HG03103 (cell line): ENCODE measurements around the gene FLT3.
"Not testable (repeated sequence)": the region's sequence is repeated elsewhere in the genome, so short reads cannot be mapped to it uniquely, and the experiment has no call there.

ENCODE experiments used
- ATAC-seq: cut with Tn5 transposase; IDR thresholded peaks from one replicate; pipeline ENCODE4 v1.9.1; 2021; ENCODE audit warnings: low read depth; ENCODE audit not compliant: unreplicated experiment

FLT3 gene

DNA sequence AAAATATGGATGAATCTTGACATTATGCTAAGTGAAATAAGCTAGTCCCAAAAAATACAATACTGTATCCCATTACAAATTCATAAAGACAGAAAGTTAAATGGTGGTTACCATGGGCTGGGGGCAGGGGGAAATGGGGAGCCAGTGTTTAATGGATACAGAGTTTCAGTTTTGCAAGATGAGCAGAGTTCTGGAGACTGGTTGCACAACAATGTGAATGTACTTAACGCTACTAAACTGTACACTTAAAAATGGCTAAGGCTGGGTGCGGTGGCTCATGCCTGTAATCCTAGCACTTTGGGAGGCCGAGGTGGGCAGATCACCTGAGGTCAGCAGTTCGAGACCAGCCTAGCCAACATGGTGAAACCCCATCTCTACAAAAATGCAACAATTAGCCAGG is 1.5 kb upstream of the FLT3 start:
- not testable (repeated sequence) for ATAC-seq

DNA sequence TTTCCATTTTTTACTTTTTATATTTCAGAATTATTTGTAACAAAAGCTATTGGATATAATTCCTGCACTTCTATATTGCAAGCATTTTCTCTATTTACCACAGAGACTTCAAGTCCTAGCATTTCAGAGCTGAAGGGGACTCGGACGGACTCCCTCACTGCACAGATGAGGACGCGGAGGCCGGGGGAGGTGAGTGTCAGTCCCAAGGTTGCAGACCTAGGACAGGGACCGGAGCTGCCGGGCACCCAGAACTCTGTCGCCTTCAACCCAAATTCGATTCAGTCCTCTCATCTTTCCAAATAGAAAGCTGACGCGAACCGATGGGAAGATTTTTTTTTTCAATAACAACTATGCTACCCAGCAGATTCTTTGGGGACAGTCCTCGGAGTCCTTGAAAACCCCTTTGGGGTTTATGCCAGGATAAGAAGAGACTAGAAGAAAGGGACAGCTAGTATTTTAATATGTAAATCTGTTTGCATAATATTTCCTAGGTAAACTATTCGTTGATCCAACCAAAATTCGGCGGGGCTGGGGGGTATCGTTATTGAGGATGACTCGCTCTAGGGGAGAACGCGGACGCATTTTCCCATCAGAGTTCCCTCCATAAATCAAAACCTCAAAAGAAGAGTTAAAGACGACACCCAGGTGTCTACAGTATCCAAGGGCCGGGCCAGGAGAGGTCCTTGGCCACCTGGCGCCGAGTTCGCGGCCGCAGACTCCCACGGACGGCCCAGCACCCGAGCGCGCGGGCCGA is 803 bp downstream of the FLT3 start:
- peak; percentile 22 for ATAC-seq

DNA sequence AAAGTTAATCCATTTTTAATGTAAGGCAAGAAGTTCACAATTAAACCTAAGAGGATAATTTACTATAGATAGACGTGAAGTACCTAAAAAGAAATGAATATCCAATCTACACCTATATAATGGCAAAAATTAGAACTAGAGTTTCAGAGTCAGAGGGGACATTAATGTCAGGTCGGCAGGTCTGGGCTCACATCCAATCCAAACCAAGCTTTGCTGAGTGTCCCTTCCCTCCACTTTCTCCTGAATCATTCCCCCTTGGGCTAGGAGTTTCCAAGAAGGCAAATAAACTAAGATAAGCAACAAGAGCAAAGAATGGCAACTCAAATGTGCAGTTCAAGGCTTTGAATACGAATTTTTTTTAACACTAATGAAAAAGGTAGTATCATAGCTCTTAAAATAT is 2.9 kb downstream of the FLT3 start:
- ATAC-seq = no peak

DNA sequence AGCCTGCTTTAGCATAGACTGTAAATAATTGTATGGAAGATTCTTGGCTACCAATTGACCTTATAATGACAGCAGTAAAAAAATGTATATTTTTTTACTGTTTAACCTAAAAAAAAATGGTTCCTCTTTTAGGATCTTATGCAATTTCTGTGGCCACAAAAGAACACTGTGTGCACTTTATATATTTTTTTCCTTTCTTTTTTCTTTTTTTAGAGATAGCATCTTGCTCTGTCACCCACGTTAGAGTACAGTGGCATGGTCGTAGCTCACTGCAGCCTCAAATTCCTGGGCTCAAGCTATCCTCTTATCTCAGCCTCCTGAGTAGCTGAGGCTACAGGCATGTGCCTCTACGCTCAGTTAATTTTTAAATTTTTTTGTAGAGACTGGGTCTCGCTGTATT is 6.1 kb downstream of the FLT3 start:
- ATAC-seq = no peak

DNA sequence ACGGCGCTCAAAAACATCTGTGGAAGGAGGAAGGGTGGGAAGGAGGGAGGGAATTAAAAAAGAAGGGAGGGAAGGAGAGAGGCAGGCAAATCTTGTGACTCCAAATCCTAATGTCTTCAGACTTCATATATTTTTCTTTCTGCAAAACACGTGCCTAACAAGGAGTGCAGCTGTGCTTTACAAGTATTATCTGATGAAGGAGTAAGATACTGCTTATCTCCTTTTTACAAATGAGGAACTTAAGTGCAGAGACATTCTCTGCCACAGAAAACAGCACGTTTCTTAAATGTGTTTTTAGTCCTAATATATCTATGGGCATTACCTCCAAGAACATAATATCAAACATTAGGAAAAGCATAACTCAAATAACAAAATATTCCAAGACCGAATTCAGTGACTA is 6.5 kb downstream of the FLT3 start:
- ATAC-seq = no peak

DNA sequence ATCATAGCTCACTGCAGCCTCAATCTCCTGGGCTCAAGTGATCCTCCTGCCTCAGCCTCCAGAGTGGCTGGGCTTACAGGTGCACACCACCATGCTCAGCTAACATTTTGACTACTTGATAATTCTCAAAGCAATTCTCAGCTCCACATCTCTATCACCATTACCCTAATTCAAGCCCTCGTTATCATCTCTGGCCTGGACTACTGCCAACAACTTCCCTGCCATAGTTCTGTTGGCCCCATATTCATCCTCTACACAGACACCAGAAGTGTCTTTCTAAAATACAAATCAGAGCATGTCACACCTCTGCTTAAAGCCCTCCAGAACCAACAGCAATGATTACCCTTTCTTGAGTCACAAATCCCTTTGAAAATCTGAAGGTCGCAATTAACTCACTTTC is 7.9 kb downstream of the FLT3 start:
- no peak for ATAC-seq

DNA sequence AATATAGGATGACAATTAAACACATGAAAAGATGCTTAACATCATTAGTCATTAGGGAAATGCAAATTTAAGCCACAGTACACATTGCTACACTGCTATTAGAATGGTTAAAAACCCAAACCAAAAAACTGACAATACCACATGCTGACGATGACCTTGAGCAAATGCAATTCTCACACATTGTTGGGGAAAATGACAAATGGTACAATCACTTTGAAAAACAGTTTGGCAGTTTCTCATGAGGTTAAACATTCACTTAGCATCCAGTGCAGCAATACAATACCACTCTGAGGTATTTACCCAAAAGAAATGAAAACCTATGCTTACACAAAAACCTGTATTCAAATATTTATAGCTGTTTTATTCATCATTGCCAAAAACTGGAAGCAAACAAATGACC is 11.3 kb downstream of the FLT3 start:
- ATAC-seq = no peak

DNA sequence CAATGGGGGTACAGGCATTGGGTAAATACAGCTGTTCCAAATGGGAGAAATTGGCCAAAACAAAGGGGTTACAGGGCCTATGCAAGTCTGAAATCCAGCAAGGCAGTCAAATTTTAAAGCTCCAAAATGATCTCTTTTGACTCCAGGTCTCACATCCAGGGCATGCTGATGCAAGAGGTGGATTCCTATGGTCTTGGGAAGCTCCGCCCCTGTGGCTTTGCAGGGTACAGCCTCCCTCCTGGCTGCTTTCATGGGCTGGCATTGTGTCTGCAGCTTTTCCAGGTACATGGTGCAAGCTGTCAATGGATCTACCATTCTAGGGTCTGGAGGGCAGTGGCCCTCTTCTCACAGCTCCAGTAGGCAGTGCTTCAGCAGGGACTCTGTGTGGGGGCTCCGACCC is 22.6 kb downstream of the FLT3 start:
- ATAC-seq = not testable (repeated sequence)

DNA sequence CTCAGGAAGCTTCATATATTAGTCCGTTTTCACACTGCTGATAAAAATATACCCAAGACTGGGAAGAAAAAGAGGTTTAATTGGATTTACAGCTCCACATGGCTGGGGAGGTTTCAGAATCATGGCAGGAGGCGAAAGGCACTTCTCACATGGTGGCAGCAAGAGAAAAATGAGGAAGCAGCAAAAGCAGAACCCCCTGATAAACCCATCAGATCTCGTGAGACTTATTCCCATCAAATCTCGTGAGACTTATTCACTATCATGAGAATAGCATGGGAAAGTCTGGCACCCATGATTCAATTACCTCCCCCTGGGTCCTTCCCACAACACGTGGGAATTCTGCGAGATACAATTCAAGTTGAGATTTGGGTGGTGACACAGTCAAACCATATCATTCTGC is 23.1 kb downstream of the FLT3 start:
- no peak for ATAC-seq

DNA sequence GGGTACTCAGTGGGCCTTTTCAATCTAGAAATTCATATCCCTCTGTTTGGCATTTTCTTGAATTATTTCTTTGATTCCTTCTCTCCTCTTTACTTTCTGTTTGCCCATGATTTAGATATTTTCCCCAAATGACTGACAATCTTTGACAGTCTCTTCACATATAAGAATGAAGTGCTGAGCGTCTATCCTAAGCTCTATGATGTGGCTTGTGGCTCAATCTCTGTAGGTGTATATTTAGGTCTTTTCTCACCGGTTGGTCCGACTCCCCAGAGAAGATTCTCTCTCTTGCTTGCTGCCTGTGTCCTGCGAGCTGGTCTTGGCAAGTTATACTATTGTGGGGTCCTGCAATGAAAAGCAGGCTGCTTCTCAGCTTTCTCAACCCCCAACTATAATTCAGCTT is 29.0 kb downstream of the FLT3 start:
- ATAC-seq = no peak

DNA sequence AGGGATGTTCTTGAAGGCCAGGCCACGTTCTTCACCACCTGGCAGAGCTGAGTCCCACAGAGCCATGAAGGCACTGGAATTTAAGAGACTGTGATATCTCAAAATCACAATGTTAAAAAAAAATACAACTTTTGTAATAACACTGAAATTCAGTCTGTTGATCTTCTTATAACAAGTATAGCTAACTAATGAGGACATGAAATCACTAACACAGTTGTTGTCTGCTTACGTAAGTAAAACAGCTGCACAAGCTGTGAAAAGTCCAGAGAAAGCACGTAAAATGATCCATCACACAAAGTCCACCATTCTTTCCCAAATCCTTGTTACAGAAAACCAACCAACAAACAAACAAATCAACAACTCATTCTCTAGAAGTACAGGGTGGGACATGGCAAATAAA is 32.9 kb downstream of the FLT3 start:
- ATAC-seq = no peak

DNA sequence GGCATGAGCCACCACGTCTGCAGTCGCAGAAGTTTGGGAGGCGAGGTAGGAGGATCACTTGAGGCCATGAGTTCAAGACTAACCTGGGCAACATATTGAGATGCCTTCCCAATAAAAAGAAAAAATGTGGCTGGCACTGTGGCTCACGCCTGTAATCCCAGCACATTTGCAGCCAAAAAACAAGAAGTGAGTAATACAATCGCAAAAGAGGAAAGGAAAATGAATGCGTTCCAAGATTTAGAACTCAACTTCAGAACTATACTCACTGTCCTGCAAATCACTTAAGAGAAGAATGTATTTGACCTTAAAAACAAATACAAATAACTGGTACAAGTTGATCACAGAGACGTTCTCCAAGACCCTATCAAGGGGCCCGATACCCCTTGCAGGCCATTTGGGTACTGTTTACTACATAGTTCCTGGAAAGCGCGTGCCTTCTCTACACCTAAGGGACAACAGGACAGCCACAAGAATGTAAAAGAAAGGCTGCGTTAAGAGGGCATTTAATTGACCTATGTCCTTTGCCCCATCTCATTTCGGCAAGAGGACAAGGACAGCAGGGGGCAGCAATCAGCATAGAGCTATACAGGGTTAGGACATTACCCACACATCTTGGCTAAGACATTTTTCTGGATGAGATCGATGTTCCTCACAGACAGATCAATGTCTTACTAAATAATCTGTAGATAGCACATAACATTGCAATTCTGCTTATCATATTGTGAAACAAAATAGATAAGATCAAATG is 41.3 kb downstream of the FLT3 start:
- no peak for ATAC-seq

DNA sequence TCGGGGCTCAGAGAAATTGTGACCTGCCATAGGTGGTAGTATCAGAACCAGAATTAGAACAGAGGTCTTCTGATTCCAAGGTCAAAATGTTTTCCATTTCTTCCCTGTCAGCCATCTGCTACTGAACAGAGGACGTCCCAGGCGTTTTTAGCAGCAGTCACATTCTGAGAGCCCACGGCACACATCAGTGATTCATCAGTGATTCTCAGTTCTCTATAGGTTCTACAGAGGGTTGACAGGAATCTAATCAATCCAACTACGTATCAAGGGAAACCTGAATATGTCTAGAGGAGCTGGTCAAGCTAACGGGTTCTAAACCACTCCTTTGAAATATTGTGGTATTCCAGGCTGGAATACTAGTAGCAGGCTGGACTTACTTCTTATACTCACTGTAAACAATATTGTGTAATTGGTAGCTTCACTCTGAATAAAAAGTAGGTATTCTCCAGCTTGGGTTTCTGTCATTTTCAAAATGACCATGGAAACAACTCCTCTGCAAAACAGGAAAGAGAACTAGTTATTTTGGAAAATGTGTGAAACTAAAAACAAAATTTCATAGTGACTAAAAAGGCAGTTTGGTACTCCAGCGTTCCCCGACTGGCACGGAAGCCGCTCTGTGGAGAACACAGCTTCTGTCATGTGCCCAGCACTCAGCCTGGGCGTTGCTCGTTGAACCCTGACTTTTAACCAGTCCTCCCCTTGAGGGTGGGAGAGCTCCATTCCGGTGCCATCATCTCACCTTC is 43.2 kb downstream of the FLT3 start:
- peak; percentile 64 for ATAC-seq

DNA sequence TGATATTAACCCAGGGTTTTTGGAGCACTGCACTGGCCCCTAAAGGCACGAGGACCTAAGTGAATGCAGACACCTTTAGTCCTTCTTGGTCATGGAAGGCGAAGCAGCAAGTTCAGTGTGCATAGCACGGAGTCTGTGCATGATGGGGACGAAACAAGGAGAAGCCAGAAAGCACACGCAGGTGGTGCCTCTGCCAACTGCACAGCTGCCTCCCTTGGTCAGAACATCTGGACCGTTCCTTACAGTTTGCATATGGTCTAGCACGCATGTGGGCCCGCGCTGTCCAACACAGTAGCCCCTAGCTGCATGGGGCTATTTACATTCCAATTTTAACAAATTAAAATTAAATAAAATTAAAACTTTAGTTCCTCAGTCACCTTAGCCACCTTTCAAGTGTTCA is 44.0 kb downstream of the FLT3 start:
- no peak for ATAC-seq

DNA sequence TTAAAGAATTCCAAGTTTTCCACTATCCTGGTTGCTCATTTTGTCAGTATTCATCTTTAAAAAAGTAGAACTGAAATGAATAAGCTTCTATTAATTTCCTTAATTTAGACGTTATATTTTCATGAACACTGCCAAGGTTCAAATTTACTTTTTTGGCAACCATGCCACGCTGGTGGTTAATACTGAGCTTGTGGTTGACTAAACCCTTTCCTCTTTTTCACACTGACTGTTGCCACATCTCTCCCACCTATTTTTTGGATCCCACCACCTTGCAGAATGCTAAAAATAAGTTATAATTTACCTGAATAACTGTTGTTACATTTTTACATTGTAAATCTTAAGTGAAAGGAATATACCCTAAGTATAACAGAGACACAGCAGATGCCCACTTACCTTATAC is 45.0 kb downstream of the FLT3 start:
- ATAC-seq = no peak

DNA sequence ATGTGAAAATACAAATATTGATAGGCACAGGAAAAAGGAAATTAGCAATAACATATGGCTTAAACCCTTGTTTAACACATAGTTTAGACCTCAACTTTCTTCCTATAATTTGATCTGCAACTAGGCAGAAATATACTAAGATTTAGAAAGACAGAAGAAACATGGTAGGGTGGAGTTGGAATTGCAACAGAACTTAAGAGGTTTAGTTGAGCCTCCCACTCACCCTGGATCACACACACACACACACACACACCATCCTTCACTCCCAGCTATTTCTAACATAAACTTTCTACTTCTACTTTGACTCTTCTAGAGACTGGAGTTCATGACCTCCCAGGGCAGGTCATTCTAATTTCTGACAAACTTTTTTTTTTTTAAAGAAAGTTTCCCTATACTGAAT is 47.4 kb downstream of the FLT3 start:
- ATAC-seq = no peak

DNA sequence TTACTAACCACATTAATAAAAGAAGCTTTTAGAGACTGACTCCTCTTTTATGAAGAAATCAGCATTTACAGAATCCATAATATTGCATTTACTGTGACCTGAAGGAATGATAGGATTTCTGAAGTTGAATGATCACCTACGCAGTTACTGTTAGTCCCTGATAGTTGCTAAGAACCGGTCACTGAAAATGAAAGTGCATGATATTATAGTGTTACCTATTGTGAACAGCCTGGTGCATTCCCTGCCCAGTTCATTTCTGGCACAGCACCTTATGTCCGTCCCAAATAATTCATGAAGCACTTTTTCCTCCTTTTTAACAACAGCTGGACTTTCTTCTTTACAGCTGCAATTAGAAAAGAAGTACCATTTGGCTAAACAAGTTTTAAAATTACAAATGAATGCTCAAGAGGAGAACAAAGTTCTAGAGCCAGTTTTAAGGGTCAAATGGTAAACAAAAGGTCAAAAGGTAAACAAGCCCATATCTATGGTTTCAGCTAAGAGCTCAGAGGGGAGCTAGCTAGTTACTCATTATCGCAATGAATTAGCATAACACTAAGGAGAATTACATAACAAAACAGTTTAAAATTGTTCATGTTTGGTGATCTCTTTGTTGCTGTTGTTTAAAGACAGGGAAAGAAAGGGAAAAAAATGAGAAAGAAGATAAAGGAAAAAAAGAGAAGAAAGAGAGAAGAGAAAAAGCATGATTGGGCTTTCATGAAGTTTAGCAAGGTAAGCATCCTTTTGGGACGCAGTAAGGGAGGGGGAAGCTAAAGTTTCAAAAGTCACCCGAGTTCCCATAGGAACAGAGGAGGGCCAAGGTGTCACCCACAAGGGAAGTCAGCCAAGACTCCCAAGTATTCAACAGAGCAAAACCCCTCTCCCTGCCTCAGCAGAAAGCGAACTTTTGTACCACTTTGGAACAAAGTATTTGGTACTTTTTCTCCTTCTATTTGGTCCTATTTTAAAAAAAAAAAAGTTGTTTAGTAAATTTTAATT is 50.2 kb downstream of the FLT3 start:
- ATAC-seq = peak; percentile 38

DNA sequence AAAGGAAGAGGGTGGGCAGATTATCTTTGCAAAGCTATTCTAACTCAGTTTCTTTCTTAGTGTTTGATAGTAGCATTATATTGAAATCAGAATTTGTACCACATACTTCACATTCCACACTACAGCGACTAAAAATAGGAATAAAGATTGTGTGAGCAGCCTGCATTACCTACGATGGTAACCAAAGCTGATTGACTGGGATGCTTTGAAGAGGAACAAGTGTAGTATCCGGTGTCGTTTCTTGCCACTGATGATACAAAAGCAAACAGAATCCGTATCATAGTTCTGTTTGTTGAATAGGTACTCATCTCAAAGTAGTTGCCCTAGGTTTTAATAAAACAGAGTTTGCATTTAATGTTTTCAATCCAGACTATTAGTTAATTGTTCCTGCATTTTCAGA is 51.2 kb downstream of the FLT3 start:
- ATAC-seq = no peak

DNA sequence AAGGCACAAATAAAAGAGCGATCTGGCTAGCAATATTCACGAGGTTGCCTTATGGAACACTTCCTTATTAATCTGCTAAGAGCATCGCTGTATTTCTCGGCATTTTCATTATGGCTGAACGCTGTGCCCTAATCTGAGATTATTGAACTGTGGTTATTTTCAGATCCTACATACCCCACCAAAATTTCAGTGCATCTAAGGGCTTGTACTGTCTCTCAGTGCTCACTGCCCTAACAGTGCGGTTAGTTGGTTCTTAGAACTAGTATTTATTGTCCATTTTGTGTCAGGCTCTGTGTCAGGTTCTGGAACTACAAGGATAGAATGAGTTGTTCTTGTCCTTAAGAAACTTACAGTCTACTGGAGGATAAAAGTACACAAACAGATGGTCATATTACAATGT is 51.6 kb downstream of the FLT3 start:
- ATAC-seq = no peak

DNA sequence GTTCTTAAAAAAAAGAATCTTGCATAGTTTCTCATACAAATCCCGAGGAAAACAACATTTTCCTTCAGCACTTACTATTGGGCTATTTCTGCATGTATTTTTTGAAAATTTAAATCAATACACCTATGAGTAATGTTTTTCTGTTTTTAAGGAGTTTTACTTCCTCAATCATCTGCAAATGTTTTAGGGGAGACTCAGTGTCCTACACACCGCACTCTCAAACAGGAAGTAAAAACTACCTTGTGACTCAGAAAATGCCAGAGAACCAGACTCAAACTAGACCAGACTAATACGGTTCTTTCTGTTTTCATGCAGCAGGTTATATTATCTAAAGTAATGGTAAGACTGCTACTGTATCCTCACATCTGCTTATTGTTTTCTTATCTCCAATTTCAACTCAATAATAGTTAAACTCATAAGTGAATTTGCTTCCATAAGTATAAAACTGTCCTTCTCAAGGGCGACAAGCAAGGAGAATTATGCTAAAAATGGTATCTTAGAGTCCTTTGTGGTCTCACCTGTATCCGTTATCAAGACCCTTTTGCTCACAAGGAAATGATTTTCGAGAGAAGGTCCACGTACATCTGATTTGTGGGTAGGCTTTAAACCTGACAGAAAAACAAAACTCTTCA is 52.5 kb downstream of the FLT3 start:
- peak; percentile 84 for ATAC-seq
